ENCODE data around the gene ARID1B.

DNA sequence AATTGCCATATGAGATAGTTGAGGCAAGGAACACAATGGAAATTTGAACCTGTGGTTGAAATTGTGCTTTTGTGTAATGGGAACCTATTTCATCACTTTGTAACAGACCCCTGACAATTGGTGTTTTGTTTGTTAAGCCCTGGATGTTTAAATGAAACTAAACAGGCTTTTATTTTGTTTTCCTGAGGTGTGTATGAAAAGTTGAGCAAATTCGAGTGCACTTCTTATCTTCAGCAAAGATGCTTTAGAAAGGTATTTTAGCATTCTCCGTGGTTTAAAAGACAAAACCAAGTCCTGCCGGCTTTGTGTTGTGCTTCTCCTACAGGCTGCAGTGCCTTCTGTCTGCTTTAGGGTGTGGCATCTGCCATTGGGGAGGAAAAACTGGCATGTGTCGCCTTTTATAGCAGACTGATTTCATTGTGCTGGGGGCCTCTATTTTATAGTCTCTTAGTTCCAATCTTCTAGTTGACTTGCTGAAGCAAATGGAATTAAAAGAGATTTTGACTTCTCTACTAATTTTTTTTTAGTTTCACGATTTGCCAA is 2.2 kb upstream of the ARID1B start:
- TF ChIP-seq, protein P1, sequence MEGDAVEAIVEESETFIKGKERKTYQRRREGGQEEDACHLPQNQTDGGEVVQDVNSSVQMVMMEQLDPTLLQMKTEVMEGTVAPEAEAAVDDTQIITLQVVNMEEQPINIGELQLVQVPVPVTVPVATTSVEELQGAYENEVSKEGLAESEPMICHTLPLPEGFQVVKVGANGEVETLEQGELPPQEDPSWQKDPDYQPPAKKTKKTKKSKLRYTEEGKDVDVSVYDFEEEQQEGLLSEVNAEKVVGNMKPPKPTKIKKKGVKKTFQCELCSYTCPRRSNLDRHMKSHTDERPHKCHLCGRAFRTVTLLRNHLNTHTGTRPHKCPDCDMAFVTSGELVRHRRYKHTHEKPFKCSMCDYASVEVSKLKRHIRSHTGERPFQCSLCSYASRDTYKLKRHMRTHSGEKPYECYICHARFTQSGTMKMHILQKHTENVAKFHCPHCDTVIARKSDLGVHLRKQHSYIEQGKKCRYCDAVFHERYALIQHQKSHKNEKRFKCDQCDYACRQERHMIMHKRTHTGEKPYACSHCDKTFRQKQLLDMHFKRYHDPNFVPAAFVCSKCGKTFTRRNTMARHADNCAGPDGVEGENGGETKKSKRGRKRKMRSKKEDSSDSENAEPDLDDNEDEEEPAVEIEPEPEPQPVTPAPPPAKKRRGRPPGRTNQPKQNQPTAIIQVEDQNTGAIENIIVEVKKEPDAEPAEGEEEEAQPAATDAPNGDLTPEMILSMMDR (conservative IDR thresholded peaks at IDR 0.05), result no peak
- TF ChIP-seq ZFX (IDR thresholded peaks at IDR 0.05), result no peak
